Stimulated activated CD4-positive, alpha-beta T cell treated with anti-CD3 and anti-CD28 coated beads, TNF-alpha, amount 100 ng/mL, for 24 hours (primary cell): Measurements from ENCODE around the gene PRRC2B.
A peak's percentile ranks its signal among the peaks of the same experiment; 100 is the strongest.
"Not testable (repeated sequence)": the region's sequence is repeated elsewhere in the genome, so short reads cannot be mapped to it uniquely, and the experiment has no call there.

Experiments used
- DNase-seq, 3 experiments: peaks; one replicate each; pipeline ENCODE4 v3.0.0-alpha.2; 2020; ENCODE audit warnings: low read depth in 3 of 3

PRRC2B gene

DNA sequence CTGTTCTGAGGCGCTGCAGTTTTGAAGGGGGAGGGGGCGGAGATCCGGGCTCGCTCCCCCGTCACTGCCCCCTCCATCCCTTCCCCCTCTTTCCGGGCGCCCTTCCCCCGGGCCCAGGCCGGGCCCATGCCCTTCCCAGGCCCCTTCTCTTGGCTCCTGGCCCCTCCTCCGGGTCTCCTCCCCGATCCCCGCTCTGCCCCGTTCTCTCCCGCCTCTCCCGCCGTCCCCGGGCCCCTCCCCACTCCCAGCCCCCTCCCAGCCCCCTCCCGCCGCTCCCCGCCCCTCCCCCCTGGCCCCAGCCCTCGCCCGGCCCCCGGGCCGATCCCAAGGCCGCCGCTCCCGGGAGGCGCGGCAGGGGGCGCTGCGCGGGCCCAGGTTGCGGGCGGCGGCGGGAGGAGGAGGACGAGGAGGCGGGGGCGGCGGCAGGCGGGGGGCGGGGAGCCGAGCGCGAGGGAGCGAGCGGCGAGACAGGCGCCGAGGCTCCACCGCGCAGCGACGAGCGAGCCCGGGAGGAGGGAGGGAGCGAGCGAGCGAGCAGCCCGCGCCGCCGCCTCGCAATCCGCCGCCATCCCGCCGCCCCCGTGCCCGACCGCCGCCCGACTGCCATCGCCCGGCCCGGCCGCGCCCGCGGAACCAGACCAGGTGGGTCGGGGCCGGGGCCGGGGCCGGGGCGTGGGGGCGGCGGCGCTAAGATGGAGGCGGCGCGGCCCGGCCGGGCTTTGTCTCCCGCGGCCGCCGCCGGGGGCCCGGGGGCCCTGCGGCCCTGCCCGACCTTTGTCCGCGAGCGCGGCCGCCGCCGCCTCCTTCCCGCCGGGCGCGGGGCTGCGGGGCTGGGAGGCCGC lies at the start of gene PRRC2B:
Gene PRRC2B, plus strand, starts transcription at position 465 of the 842 bp plus-strand sequence. CDS start 36,059 bp downstream, outside the sequence.
- peak; percentile 62 to 85 (median 73) for DNase-seq

DNA sequence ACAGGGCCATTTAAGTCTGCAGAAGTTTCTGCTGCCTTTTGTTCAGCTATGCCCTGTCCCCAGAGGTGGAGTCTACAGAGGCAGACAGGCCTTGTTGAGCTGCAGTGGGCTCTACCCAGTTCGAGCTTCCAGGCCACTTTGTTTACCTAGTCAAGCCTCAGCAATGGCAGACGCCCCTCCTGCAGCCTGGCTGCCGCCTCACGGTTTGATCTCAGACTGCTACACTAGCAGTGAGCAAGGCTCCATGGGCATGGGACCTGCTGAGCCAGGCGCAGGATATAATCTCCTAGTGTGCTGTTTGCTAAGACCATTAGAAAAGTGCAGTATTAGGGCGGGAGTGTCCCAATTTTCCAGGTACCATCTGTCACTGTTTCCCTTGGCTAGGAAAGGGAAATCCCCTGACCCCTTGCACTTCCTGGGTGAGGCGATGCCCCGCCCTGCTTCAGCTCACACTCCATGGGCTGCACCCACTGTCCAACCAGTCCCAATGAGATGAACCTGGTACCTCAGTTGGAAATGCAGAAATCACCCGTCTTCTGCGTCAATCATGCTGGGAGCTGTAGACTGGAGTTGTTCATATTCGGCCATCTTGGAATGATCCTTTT lies 48.9 kb upstream of the PRRC2B start:
- not testable (repeated sequence) for DNase-seq

DNA sequence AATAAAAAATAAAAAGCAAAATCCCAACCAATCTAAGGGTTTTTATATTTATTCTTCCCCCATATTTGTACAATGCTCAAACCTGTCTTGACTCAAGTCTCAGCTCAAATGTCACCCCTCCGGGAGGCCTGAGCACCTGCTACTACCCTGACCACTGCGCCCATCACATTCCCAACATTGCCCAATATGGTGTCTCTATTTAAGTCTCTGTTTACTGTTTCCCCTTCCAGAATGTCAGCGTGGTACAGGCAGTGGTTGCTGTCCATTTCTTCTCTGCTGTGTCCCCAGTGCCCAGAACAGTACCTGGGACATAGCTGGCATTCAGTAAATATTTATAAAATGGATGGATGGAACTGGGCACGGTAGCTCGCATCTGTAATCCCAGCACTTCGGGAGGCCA lies 47.3 kb upstream of the PRRC2B start:
- no peak for DNase-seq

DNA sequence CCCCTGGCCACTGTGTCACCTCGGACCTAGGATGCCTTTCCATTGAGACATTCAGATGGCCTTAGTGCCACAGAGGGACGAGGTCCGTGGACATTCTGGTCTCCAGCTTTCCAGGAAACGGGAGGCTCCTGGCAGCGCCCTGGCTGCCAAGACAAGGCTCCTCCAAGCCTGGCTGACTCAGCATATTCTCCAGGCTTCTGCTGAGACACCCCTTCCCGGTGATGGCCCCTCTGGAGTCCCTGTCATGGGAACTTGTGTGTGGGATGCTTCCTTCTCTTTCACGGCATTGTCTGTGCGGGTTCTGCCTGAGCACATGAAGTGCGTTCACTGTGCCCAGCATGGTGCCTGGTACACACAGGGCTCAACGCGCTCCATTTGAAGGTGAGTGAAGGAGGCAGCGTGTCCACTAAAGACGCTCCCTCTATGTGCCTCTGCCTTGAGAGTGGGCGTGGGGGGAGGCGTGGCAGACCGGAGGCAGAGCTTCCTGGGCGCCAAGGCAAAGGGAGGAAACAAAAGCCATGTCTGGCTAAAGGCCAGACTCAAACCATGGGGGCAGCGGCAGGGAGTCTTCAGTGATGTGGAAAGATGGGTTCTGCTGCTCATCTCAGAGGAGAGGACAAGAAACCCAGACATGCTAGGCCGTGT lies 46.4 kb upstream of the PRRC2B start:
- no peak for DNase-seq

DNA sequence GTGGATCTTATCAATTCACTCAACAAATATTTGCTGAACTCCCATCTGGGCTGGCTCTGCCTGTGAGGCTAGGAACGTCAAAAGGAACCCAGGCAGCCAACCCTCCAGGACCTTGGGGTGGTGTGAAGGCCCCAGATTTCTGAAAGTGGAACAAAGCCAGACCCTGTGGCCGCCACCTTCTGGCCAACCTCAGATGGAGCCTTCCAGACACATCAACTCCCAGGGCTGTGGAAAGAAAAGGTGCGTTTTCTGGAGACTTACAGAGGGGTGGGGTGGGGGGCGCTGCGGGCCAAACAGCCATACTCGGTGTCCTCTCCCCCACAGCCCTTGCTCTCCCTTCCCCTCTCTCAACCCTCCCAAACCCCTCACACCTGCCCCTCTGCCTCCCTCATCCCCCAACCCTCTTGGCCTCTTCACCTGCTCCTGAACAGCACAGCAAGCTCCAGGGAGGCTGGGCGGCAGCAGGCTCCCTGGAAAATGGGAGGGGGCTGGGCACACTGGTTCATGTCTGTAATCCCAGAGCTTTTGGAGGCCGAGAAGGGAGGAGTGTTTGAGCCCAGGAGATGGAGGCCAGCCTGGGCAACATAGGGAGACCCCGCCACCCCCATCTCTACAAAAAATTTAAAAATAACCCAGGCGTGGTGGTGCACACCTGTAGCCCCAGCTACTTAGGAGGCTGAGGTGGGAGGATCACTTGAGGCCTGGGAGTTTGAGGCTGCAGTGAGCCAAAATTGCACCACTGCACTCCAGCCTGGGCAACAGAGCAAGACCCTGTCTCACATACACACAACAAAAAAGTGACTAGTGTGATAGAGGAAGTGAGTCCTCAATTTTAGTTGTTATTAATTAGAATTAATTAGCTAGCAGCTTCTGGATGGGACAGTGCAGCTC lies 45.0 kb upstream of the PRRC2B start:
- DNase-seq, result no peak

DNA sequence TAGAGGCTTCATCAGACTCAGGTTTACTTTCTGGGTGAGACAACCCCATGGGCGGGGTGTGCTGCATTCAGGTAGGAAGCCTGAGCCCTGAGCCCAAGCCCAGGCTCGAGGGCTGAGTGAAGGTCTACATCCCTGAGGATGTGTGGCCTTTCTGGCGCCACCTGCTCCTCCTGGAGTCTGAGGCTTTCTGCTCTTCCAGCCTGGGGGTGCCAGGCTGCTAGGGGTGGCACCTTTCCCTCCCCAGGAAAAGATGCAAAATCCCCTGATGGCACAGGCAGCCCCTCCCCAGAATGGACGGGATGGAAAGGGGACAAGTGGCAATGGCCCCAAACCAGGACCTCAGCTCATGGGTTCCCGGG lies 44.4 kb upstream of the PRRC2B start:
- DNase-seq, result no peak

DNA sequence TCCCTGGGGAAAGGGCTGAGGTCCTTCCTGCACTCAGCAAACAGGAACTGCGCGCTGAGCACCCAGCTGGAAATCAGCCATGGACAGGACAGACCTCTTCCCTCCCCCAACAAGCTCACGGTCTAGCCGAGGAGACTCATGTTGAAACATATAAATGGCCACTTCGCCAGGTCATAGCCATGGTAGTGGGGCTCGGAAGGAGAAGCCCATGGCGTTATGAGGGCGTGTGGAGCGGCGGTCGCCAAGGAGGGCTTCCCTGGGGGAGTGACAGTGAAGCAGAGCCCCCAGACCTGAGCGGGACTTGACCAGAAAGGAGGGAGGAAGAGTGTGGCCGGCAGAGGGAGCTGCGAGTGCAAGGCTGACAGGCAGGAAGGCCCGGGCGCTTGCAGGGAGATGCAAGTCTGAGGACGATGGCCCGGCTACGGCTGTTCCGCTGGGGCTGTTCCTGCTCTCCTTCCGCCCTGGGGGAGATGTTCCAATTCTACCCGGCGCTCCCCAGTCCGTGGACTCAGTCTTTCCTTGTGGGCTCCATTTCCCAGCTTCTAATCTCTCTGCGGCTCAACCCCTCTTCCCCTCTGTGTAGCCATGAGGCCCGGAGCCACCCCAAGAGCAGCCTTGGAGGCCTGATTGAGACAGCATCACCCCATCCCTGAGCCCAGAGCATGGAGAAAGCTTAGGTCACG lies 43.9 kb upstream of the PRRC2B start:
- peak; percentile 73 to 87 (median 82) for DNase-seq

DNA sequence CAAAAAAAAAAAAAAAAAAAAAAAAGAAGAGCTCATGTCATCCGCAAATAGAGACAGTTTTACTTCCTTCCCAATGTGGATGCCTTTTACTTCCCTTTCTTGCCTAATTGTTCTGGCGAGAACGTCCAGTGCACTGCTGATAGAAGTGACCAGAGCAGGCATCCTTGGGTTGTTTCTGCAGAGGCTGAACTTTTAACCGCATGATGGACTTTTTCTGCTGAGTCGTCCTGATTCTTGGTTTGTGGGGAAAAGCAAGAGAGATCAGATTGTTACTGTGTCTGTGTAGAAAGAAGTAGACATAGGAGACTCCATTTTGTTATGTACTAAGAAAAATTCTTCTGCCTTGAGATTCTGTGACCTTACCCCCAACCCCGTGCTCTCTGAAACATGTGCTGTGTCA lies 37.4 kb upstream of the PRRC2B start:
- not testable (repeated sequence) for DNase-seq

DNA sequence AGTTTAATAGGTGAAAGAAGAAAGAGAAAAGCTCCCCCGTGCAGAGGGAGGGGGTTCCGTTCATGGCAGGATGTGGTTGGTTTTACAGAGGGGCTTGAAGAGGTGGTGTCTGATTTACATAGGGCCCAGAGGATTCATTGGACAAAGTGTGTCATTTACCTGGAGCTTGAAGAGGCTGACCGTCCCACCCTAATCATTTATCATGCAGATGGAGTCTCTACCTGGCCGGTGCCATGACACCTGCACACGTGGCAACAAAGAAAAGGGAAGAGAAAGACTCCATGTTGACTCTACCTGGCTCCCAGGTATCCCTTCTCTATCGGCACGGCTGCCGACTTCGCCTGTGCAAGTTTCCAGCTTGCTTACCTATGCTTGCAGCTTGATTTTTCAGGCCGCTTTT lies 35.3 kb upstream of the PRRC2B start:
- DNase-seq, result no peak

DNA sequence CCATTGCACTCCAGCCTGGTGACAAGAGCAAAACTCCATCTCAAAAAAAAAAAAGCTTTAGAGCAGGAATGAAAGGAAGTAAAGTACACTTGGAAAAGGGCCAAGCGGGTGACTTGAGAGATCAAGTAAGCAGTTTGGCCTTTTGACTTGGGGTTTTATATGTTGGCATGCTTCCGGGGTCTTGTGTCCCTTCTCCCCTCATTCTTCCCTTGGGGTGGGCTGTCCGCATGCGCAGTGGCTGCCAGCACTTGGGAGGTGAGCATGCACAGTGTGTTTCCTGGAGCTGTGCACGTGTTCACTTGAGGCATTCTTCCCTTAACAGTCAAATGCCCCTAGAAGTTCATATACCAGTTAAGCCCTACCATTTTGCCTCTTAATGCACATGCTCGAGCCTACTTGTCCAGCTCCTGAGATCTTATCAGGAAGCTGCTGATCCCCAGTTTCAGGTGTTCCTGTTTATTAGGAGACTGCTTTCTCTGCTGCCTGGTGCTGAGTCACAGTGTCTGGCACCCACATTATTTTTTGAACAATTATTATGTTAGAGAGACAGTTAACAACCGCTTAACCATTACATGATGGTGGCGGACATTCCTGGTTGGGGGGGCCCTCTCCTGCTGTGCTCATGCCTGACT lies 32.6 kb upstream of the PRRC2B start:
- peak in 1 of 3 experiments; percentile 30 for DNase-seq

DNA sequence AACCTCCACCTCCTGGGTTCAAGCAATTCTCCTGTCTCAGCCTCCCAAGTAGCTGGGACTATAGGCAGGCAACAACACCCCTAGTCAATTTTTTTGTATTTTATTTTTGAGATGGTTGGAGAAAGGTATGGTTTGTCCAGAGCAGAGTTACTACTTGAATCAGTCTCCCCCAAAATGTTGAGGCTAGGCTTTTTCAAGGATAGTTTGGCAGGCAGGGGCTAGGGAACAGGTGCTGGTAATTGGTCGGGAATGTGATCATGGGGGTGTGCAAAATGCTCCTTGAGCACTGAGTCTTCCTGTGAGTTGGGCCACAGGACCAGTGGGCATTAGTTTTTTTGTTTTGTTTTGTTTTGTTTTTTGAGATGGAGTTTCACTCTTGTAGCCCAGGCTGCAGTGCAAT lies 28.3 kb upstream of the PRRC2B start:
- DNase-seq, result no peak

DNA sequence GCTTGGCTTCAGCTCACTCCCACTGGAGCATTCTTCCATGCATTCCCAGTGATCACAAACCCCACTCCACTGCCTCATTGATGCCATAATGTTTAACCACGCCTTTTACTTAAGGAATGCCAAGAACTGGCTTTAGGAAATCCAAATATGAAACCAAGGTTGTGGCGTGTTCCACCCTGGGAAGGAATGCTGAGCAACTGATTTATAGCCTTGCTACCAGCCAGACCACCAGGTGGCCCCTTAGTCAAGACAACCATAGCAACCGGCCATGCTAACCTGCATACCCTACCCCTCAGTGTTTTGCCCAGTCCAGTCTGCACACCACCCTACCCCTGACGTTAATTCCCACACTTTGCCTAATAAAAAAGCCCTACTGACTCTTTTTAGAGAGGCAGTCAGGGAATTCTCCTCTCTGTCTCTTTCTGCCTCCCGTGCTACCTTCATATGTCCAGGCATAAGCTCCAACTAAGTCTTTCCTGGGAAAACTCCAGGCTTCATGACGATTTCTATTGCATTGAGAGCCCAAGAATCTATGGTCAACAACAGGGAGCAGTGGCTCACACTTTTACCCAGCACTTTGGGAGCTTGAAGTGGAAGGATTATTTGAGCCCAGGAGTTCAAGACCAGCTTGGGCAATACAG lies 27.0 kb upstream of the PRRC2B start:
- no peak for DNase-seq

DNA sequence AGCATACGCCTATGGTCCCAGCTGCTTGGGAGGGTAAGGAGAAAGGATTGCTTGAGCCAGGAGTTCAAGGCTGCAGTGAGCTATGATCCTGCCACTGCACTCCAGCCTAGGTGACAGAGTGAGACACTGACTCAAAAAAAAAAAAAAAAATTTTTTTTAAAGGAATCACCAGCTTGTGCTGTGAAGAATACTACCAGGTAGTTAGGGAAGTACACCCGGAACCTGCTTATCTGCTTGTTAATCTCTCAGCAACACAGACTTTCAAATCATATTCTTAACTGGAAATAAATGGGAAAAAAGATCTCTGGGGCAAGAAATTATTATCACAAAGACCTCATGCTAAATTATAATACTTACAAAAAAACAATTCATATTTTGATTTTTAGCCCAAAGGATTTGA lies 26.4 kb upstream of the PRRC2B start:
- no peak for DNase-seq

DNA sequence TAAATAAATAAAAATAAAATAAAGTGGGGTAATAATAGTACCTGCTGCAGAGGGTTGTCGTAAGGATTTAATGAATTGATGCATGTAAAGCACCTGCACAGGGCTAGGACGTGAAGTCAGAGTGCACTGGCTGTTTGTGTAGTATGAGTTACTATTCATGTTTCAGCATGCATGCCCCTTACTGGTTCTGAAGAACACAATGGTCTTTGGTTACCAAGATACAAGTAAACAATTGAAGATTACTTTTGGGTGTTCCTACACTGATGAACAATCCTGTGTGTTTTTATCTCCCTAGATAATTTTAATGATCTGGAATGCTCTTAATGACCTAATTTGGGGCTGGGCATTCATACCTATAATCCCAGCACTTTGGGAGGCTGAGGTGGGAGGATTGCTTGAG lies 23.2 kb upstream of the PRRC2B start:
- DNase-seq, result no peak

DNA sequence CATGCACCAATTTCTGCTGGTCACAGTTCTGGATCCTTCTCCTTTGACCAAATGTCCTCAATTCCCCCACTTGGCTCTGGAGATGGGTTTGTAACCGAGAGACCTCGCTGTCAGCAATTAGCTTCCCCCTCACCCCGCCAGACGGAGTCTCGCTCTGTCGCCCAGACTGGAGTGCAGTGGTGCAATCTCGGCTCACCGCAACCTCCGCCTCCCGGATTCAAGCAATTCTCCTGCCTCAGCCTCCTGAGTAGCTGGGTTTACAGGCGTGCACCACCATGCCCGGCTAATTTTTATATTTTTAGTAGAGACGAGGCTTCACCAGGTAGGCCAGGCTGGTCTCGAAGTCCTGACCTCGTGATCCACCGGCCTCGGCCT lies 21.3 kb upstream of the PRRC2B start:
- DNase-seq, result not testable (repeated sequence)

DNA sequence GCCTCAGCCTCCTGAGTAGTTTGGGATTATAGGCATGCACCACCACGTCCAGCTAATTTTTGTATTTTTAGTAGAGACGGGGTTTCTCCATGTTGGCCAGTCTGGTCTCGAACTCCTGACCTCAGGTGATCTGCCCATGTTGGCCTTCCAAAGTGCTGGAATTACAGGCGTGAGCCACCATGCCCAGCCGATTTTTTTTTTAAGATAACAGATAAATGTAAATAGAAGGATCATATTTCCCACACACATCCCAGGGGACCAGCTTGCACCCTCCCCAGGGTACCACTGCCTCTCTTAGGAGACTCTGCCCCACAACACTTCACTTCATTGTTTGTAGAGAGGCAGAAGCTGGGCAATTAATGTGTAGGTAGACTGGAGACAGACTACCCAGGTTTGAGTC lies 19.2 kb upstream of the PRRC2B start:
- DNase-seq, result not testable (repeated sequence)

DNA sequence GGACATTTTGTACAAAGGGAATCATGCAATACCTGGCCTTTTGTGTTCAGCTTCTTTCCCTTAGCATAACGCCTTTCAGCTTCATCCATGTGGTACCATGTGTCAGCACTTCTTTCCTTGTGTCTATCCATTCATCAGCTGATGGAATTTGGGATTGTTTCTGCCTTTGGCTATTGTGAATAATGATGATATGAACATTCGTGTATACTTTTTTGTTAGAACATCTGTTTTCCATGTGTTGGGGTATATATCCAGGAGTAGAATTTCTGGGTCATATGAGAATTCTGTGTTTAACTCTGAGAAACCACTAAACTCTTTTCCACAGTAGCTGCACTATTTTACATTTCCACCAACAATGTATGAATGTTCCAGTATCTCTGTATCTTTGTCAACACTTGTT lies 14.8 kb upstream of the PRRC2B start:
- no peak for DNase-seq

DNA sequence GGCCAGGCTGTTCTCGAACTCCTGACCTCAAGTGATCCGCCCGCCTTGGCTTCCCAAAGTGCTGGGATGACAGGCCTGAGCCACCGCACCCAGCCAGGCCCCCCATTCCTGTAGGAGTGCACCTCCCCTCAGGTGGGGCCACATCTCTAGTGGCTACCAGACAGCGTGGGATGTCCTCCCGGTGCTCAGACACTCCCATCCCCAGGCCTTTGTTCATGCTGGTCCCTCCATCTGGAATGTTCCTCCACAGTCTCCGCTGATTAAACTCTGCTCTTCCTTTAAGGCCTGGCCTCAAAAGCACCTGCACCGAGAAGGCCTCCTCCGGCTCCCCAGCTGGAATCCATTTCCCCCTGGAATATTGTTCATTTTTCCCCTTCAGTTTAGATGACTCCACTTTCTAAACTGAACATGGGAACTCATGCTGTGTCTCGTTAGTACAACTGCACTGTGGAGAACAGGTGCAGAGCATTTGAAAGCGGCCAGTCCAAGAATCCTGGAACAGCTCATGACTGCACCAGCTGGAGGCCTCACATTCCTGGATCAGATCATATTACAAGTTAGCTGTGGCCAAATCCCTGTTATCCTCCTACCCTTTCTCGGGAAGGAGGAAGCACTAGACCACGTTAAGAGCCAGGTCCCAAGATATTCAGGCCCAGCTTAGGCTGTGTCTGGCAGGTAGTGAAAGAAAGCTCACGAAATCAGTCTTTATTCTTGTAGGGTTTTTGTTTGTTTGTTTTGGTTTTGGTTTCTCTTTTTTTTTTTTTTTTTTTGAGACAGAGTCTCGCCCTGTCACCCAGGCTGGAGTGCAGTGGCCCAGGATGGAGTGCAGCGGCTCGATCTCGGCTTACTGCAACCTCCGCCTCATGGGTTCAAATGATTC lies 10.8 kb upstream of the PRRC2B start:
- no peak for DNase-seq

DNA sequence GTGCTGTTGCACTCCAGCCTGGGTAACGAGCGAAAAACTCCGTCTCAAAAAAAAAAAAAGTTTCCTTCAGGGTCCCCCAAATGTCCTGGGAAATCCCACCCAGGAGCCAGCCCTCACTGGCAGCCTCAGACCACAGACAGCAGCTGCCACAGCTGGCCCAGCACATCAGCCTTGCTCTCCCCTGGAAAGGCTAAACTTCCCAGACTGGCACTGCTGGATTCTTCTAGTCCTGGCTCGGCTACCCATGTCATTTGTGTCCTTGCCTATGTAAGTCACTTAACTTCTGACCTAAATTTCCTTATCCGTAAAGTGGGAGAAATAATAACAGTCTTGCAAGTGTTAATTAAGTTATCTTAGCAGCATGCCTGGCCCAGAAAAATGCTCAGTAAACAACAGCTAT lies 8.6 kb upstream of the PRRC2B start:
- no peak for DNase-seq
